Esophagus squamous epithelium (tissue), 5 donors: ENCODE results near the gene TAF11. TPM values are rescaled to one million over a fixed set of nuclear protein-coding genes. Genes with fewer than 3 reads are reported as not detected.

Experiments used
- DNase-seq: peaks from one replicate; lab custom pipeline; 2025; lab: John Stamatoyannopoulos, UW
- H3K27ac ChIP-seq, 4 donors: fragments of 200-600 bp; sonication (generic); one replicate each; pipeline ENCODE4 v1.5.1; 2016 to 2019; ENCODE audit warnings: mild to moderate bottlenecking in 1 of 4
- H3K27me3 ChIP-seq, 4 donors: fragments of 200-600 bp; sonication (generic); 1 replicate in 3 of 4; 2 replicates in 1 of 4; pipeline versions ENCODE4 v1.5.1 to v1.6.0; 2017 to 2021; ENCODE audit warnings: antibody characterized with exemption in 1 of 4
- H3K36me3 ChIP-seq, 3 donors: fragments of 200-600 bp; sonication (generic); one replicate each; pipeline ENCODE4 v1.5.1; 2016 to 2019
- H3K4me1 ChIP-seq, 3 donors: fragments of 200-600 bp; sonication (generic); one replicate each; pipeline ENCODE4 v1.5.1; 2017 to 2019
- H3K4me3 ChIP-seq, 4 donors: fragments of 200-600 bp; sonication (generic); 1 replicate in 3 of 4; 2 replicates in 1 of 4; pipeline ENCODE4 v1.5.1; 2016 to 2019; ENCODE audit warnings: mild to moderate bottlenecking in 2 of 4, moderate library complexity in 1 of 4
- H3K9me3 ChIP-seq, 3 donors: fragments of 200-600 bp; sonication (generic); one replicate each; pipeline ENCODE4 v1.5.1; 2016 to 2019
- POLR2A ChIP-seq, 4 donors: fragments of 450-650 bp; IDR thresholded peaks; one replicate each; pipeline ENCODE4 v1.6.1; 2017; ENCODE audit warnings: antibody characterized with exemption in 4 of 4, mild to moderate bottlenecking in 4 of 4, moderate library complexity in 3 of 4
- WGBS, 2 donors: methylation state at CpG; one replicate each; pipeline ENCODE4 v1.1.5; 2018; 5-methylcytosine and 5-hydroxymethylcytosine counted together
- intact Hi-C: fragments of 100-400 bp; cut with DNase I; formaldehyde crosslinking; loops from one replicate; pipeline ENCODE4 v1.15.0; 2022
- total RNA-seq, 4 donors: library from RNA; depleted of rRNA; stranded (reverse); fragments of >200 nt; gene quantifications; one replicate each; pipeline ENCODE4 v1.1.0, GENCODE V29; 2016
- TF ChIP-seq, protein P1 (sequence below), 6 experiments: fragments of 450-650 bp in 4 of 6; fragments of 200-600 bp in 2 of 6; sonication (generic) in 2 of 6; IDR thresholded peaks; one replicate each; pipeline ENCODE4 v1.5.1; 2016 to 2019; ENCODE audit warnings: antibody characterized with exemption in 6 of 6, mild to moderate bottlenecking in 4 of 6, moderate library complexity in 4 of 6
- donor health status: DM: yes; HTN: yes; CAD: no.

TAF11 gene
- total RNA-seq, 4 donors from 2014 or later, result 8.4 to 21.2 (median 18.8) TPM

DNA sequence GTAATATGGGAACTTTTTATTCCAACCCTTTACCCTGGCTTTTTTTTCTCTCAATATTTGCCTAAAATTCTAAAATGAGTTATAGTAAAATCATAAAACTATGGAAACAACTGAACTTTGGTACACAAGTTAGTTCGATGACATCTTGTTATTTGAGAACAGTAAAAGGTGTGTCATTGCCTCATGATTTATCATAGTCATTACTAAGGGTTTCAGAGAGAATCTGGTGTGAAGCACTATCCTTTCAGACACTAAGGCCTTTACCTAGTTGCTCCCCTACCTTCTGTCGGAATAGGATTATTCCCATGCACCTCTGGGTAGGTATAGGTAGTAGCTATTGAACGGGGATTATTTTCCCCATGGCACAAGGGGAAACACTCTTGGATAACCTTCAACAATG lies 11.4 kb downstream of the TAF11 start:
- Histone ChIP-seq H3K9me3 (no peaks in the 10 kb centered on the region), H3K27ac (no peak overlapping the region), H3K36me3 (peaks cover 0 to 100% (median 6%) of the 10 kb centered on the region in 3 donors), H3K27me3 (no peaks in the 10 kb centered on the region), H3K4me1 (no peaks in the 10 kb centered on the region), H3K4me3 (no peak overlapping the region)
- WGBS, 2 donors, result 91 to 93% methylated on average over 3 of the region's 3 CpGs
- no peak for TF ChIP-seq POLR2A (IDR thresholded peaks at IDR 0.05)
- no peak for DNase-seq
- intact Hi-C loops, result no loop called here

- no peaks in the 10 kb centered on the region for H3K4me1 ChIP-seq
- no peak overlapping the region for H3K4me3 ChIP-seq
- no peak for DNase-seq
- TF ChIP-seq POLR2A (IDR thresholded peaks at IDR 0.05), result no peak
- TF ChIP-seq, protein P1, sequence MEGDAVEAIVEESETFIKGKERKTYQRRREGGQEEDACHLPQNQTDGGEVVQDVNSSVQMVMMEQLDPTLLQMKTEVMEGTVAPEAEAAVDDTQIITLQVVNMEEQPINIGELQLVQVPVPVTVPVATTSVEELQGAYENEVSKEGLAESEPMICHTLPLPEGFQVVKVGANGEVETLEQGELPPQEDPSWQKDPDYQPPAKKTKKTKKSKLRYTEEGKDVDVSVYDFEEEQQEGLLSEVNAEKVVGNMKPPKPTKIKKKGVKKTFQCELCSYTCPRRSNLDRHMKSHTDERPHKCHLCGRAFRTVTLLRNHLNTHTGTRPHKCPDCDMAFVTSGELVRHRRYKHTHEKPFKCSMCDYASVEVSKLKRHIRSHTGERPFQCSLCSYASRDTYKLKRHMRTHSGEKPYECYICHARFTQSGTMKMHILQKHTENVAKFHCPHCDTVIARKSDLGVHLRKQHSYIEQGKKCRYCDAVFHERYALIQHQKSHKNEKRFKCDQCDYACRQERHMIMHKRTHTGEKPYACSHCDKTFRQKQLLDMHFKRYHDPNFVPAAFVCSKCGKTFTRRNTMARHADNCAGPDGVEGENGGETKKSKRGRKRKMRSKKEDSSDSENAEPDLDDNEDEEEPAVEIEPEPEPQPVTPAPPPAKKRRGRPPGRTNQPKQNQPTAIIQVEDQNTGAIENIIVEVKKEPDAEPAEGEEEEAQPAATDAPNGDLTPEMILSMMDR (IDR thresholded peaks at IDR 0.05), result no peak
- H3K27me3 ChIP-seq, result no peaks in the 10 kb centered on the region
- H3K27ac ChIP-seq, result no peak overlapping the region
- no peaks in the 10 kb centered on the region for H3K9me3 ChIP-seq
- 81 to 92% methylated on average over 4 of the region's 4 CpGs for WGBS, 2 donors
- H3K36me3 ChIP-seq, result peaks cover 0 to 100% (median 12%) of the 10 kb centered on the region in 3 donors
- intact Hi-C loops, result no loop called here
Observed at GRCh38 chr6:34875292-34876213, 12.3 kb downstream of the TAF11 start.

- Histone ChIP-seq H3K27ac (no peak overlapping the region), H3K4me3 (no peak overlapping the region), H3K27me3 (no peaks in the 10 kb centered on the region), H3K4me1 (no peaks in the 10 kb centered on the region), H3K9me3 (no peaks in the 10 kb centered on the region), H3K36me3 (peaks cover 0 to 96% (median 6%) of the 10 kb centered on the region in 3 donors)
- DNase-seq, result no peak
- no peak for TF ChIP-seq POLR2A (IDR thresholded peaks at IDR 0.05)
- TF ChIP-seq, protein P1 (IDR thresholded peaks at IDR 0.05), result no peak
- 75 to 91% methylated on average over 1 of the region's 1 CpG for WGBS, 2 donors
- intact Hi-C loops, result no loop called here
Observed at GRCh38 chr6:34872332-34872731, 15.5 kb downstream of the TAF11 start.

DNA sequence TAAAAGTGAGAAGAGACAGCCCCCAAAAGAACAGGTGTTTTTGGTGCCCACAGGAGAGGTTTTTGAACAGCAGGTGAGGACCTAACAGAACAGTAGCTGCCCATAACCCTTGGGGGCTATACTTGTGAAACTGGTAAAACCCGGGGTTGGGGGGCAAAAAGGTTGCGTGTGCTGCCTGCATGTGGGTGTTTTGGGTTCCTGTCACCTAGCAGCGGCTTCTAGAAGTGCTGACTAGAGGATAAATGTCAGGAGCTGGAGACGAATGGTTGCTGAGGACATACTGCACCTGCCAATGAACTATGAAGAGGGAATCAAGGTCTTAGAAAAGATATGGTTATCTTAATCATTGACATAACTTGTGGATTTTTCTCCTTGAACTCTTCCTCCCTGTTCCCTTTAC lies 16.0 kb downstream of the TAF11 start:
- H3K9me3 ChIP-seq, result no peaks in the 10 kb centered on the region
- DNase-seq, result no peak
- no peak overlapping the region for H3K4me3 ChIP-seq
- H3K27me3 ChIP-seq, result no peaks in the 10 kb centered on the region
- TF ChIP-seq, protein P1 (IDR thresholded peaks at IDR 0.05), result no peak
- TF ChIP-seq POLR2A (IDR thresholded peaks at IDR 0.05), result no peak
- H3K27ac ChIP-seq, result no peak overlapping the region
- H3K4me1 ChIP-seq, result no peaks in the 10 kb centered on the region
- intact Hi-C loops, result no loop called here
- peaks cover 0 to 96% (median 6%) of the 10 kb centered on the region in 3 donors for H3K36me3 ChIP-seq
- WGBS, 2 donors, result 89 to 97% methylated on average over 4 of the region's 4 CpGs

DNA sequence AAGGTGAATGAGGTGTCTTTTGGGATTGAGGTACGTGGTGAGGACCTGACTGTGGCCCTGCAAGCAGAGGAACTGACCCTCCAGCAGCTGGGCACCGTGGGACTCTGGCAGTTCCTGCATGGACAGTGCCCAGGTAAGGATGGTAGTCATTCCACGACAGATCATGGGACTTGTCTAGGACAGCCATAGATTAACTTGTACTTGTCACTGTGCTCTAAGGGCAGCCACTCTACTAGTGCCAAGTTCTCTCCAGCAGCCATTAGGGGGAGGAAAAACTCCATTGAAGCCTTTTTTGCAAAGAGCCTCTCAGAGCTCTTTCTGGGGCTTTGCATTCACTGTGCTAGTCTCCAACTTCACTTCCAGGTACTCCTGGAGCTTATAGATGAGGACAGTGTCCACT lies 20.4 kb downstream of the TAF11 start:
- Histone ChIP-seq H3K27me3 (no peaks in the 10 kb centered on the region), H3K36me3 (peaks cover 0 to 94% (median 10%) of the 10 kb centered on the region in 3 donors), H3K27ac (no peak overlapping the region), H3K9me3 (no peaks in the 10 kb centered on the region), H3K4me3 (no peak overlapping the region), H3K4me1 (no peaks in the 10 kb centered on the region)
- DNase-seq, result no peak
- TF ChIP-seq, protein P1 (IDR thresholded peaks at IDR 0.05), result no peak
- TF ChIP-seq POLR2A (IDR thresholded peaks at IDR 0.05), result no peak
- 89 to 100% methylated on average over 1 to 3 of the region's 3 CpGs for WGBS, 2 donors
- intact Hi-C loops, result no loop called here
